SU-DHL-6 (cell line): Measurements from ENCODE around the gene SELENOH.

Experiments used
- H2AFZ ChIP-seq: fragments of 200-600 bp; sonication (generic); 2 replicates; pipeline ENCODE4 v1.6.1; 2014; ENCODE audit warnings: low read depth, mild to moderate bottlenecking, moderate library complexity, mixed read lengths, antibody characterized with exemption, low read length; ENCODE audit not compliant: severe bottlenecking
- H3F3A ChIP-seq: fragments of 200-600 bp; shearing (Covaris generic); 2 replicates; pipeline ENCODE4 v1.6.0; 2016; ENCODE audit warnings: antibody characterized with exemption, mild to moderate bottlenecking; ENCODE audit not compliant: insufficient read depth
- H3K27ac ChIP-seq: fragments of 200-600 bp; sonication (generic); 2 replicates; pipeline ENCODE4 v1.5.1; 2016; ENCODE audit warnings: low read depth, mild to moderate bottlenecking, low read length, moderate library complexity, mixed read lengths
- H3K27me3 ChIP-seq: fragments of 200-600 bp; sonication (generic), shearing (Covaris generic); 2 replicates; pipeline ENCODE4 v1.6.0; 2014; ENCODE audit warnings: mild to moderate bottlenecking, low read length
- H3K36me3 ChIP-seq: fragments of 200-600 bp; sonication (generic); 2 replicates; pipeline ENCODE4 v1.6.1; 2014; ENCODE audit warnings: mild to moderate bottlenecking, low read length, mixed read lengths
- H3K4me2 ChIP-seq: fragments of 300-600, 200-600 bp; shearing (Covaris generic), sonication (generic); 2 replicates; pipeline ENCODE4 v1.6.0; 2014; ENCODE audit warnings: low read length, low read depth, mild to moderate bottlenecking; ENCODE audit not compliant: poor library complexity, severe bottlenecking
- H3K4me3 ChIP-seq: fragments of 200-600 bp; sonication (generic); 2 replicates; pipeline ENCODE4 v1.5.1; 2014; ENCODE audit warnings: antibody characterized with exemption, low read length, mild to moderate bottlenecking, mixed read lengths; ENCODE audit not compliant: insufficient read depth, poor library complexity, severe bottlenecking
- H3K79me2 ChIP-seq: fragments of 200-600 bp; sonication (generic); 2 replicates; pipeline ENCODE4 v1.6.1; 2014; ENCODE audit warnings: mild to moderate bottlenecking, low read length, moderate library complexity; ENCODE audit not compliant: insufficient read depth
- H3K9ac ChIP-seq: fragments of 200-600 bp; sonication (generic); 2 replicates; pipeline ENCODE4 v1.7.0; 2014; ENCODE audit warnings: mild to moderate bottlenecking, low read length
- H3K9me2 ChIP-seq: fragments of 200-600 bp; sonication (generic); replicated peaks from 2 replicates; pipeline ENCODE4 v1.6.1; 2014; ENCODE audit warnings: low read length; ENCODE audit not compliant: insufficient read depth
- H3K9me3 ChIP-seq: fragments of 200-600 bp; sonication (generic); 2 replicates; pipeline ENCODE4 v1.6.1; 2014; ENCODE audit warnings: low read length, mixed read lengths; ENCODE audit not compliant: insufficient read depth
- H4K20me1 ChIP-seq: fragments of 200-600 bp; sonication (generic); 2 replicates; pipeline ENCODE4 v1.6.1; 2014; ENCODE audit warnings: low read depth, mild to moderate bottlenecking, antibody characterized with exemption, low read length, moderate library complexity, mixed read lengths
- EZH2phosphoT487 ChIP-seq: fragments of 200-600 bp; sonication (generic), shearing (Covaris generic); conservative IDR thresholded peaks from 2 replicates; pipeline ENCODE4 v1.6.1; 2018; ENCODE audit warnings: mild to moderate bottlenecking, antibody characterized with exemption, low read length, moderate library complexity, mixed read lengths
- TF ChIP-seq, protein P1 (sequence below): fragments of 200-600 bp; sonication (generic); IDR thresholded peaks from one replicate; pipeline ENCODE4 v1.5.1; 2017; ENCODE audit warnings: antibody characterized with exemption, mild to moderate bottlenecking, low read length, moderate library complexity; ENCODE audit not compliant: insufficient read depth, poor library complexity, severe bottlenecking

SELENOH gene

DNA sequence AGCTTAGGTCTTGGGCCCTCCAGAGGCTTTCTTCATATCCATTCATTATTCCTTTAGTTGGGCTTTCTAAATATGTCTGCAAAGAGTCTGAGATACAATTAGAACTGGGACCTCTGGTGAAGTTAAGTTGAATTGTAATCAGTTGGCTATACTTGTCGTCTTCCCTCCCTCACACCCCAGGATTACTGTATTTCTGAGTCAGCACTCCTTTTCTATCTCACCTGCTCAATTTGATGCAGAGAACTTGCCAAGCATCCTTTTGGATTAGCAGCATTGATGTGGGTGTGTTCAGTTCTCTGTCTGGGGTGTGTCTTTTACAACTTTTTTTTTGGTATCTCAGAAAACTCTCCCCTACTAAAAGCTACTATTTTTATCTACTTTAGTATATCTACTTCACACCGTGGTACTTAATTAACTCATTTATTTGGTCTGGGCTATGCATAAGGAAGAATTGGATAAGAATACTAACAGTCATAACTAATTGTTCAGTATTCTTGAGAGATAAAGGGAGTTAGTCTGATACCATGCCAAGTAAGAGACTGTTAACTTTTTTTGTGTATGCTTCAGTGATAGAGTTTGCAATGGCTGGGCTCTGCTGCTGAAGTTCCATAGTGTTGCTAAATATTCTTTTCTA, 35.4 kb downstream of the SELENOH start:
- Histone ChIP-seq H3K36me3 (no peaks in the 10 kb centered on the region), H3K9me3 (no peaks in the 10 kb centered on the region), H3F3A (no peaks in the 10 kb centered on the region), H3K27me3 (no peaks in the 10 kb centered on the region), H3K9ac (no peak overlapping the region), H2AFZ (no peak overlapping the region), H3K4me2 (no peak overlapping the region), H3K27ac (no peak overlapping the region), H4K20me1 (no peaks in the 10 kb centered on the region), H3K4me3 (no peak overlapping the region), H3K79me2 (no peaks in the 10 kb centered on the region), H3K9me2 (no peaks in the 10 kb centered on the region)
- TF ChIP-seq, protein P1, sequence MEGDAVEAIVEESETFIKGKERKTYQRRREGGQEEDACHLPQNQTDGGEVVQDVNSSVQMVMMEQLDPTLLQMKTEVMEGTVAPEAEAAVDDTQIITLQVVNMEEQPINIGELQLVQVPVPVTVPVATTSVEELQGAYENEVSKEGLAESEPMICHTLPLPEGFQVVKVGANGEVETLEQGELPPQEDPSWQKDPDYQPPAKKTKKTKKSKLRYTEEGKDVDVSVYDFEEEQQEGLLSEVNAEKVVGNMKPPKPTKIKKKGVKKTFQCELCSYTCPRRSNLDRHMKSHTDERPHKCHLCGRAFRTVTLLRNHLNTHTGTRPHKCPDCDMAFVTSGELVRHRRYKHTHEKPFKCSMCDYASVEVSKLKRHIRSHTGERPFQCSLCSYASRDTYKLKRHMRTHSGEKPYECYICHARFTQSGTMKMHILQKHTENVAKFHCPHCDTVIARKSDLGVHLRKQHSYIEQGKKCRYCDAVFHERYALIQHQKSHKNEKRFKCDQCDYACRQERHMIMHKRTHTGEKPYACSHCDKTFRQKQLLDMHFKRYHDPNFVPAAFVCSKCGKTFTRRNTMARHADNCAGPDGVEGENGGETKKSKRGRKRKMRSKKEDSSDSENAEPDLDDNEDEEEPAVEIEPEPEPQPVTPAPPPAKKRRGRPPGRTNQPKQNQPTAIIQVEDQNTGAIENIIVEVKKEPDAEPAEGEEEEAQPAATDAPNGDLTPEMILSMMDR, result no peak
- no peak for TF ChIP-seq EZH2phosphoT487

GRCh38 chr11:57777969-57778317, 36.7 kb downstream of the SELENOH start:
- Histone ChIP-seq H3K9me3 (no peaks in the 10 kb centered on the region), H3F3A (no peaks in the 10 kb centered on the region), H2AFZ (no peak overlapping the region), H4K20me1 (no peaks in the 10 kb centered on the region), H3K4me3 (no peak overlapping the region), H3K36me3 (no peaks in the 10 kb centered on the region), H3K79me2 (no peaks in the 10 kb centered on the region), H3K27ac (no peak overlapping the region), H3K4me2 (no peak overlapping the region), H3K9ac (no peak overlapping the region), H3K9me2 (no peaks in the 10 kb centered on the region), H3K27me3 (no peaks in the 10 kb centered on the region)
- TF ChIP-seq EZH2phosphoT487, result no peak
- TF ChIP-seq, protein P1, result no peak

DNA sequence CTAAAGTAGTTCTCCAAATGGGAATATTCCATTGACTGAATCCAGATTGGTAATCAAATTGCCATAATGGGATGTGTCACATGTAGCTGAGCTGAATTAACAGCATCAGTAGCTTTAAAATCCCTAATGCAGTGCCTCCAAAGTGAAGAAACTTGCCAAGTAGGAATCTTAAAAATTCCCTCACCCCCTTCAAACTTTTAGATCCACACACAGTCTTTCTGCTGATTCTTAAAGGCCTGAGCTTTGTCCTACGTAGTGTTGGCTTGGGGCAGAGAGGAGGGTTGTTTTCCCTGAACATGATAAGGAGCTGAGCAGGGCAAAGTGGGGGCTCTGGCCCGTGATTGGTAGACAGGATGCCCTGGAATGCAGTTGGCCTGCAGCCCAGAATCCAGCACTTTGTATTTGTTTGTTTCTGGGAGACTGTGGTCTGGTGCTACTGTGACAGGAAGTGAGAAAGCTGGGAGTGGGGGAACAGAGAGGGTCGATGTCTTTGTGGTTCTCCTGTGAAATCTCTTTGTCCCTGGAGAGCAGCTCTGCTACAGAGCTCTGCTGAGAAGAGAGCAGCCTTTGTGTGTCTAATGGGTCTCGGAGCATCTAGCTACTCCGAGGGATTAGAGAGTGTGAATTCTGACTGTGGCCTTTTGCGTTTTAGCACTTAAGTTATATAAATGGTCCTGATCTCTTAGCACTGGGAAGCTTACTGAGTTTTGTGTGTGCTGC, 37.2 kb downstream of the SELENOH start:
- no peaks in the 10 kb centered on the region for H3K9me2 ChIP-seq
- H3F3A ChIP-seq, result no peaks in the 10 kb centered on the region
- no peak overlapping the region for H2AFZ ChIP-seq
- no peaks in the 10 kb centered on the region for H3K9me3 ChIP-seq
- no peak overlapping the region for H3K9ac ChIP-seq
- no peak overlapping the region for H3K27ac ChIP-seq
- no peak for TF ChIP-seq EZH2phosphoT487
- TF ChIP-seq, protein P1, result no peak
- H3K4me2 ChIP-seq, result no peak overlapping the region
- no peaks in the 10 kb centered on the region for H4K20me1 ChIP-seq
- no peaks in the 10 kb centered on the region for H3K36me3 ChIP-seq
- no peaks in the 10 kb centered on the region for H3K79me2 ChIP-seq
- no peaks in the 10 kb centered on the region for H3K27me3 ChIP-seq
- no peak overlapping the region for H3K4me3 ChIP-seq
